T-cell (primary cell): ENCODE measurements around the gene PLXNA2. TPM values are rescaled to one million over a fixed set of nuclear protein-coding genes. Genes with fewer than 3 reads are reported as not detected.

ENCODE experiments used
- ATAC-seq, 4 experiments: fragments of 200-7000 bp in 3 of 4; fragments of 150-1000 bp in 1 of 4; cut with Tn5 transposase; replicated peaks in 1 of 4; 1 replicate in 3 of 4; 2 replicates in 1 of 4; pipeline ENCODE4 v1.10.0; 2021; ENCODE audit warnings: moderate library complexity in 3 of 4, mild to moderate bottlenecking in 2 of 4, moderate number of reproducible peaks in 1 of 4
- CTCF ChIA-PET, 2 donors: fragments of 300-600 bp; sonication (Branson Sonifier 250); formaldehyde crosslinking; loops; one replicate each; lab custom pipeline; 2022; ENCODE audit warnings: antibody characterized with exemption in 2 of 2; lab: Charles Lee
- POLR2A ChIA-PET, 2 donors: fragments of 300-600 bp; sonication (Branson Sonifier 250); formaldehyde crosslinking; loops; one replicate each; lab custom pipeline; 2022; ENCODE audit warnings: antibody characterized with exemption in 2 of 2; lab: Charles Lee
- DNase-seq, 35 experiments: peaks; one replicate each; pipeline versions ENCODE4 v3.0.0 to v3.0.0-alpha.2; 2013 to 2023
- H3K27ac ChIP-seq: one replicate; pipeline ENCODE4 v1.5.1; 2013; ENCODE audit warnings: low read length
- H3K27me3 ChIP-seq, 2 experiments: replicated peaks in 1 of 2; 1 replicate in 1 of 2; 2 replicates in 1 of 2; pipeline versions ENCODE4 v1.6.1 to v1.7.0; 2013; ENCODE audit warnings: low read length in 1 of 2, mixed read lengths in 1 of 2; ENCODE audit not compliant: control insufficient read depth in 2 of 2, insufficient read depth in 2 of 2; ENCODE audit errors: extremely low read depth in 1 of 2
- H3K36me3 ChIP-seq, 2 donors: 1 replicate in 1 of 2; 2 replicates in 1 of 2; pipeline versions ENCODE4 v1.6.1 to v1.7.0; 2013; ENCODE audit warnings: low read length in 1 of 2; ENCODE audit not compliant: control insufficient read depth in 2 of 2, insufficient read depth in 1 of 2; ENCODE audit errors: extremely low read depth in 1 of 2
- H3K4me1 ChIP-seq, 2 experiments: 1 replicate in 1 of 2; 2 replicates in 1 of 2; pipeline versions ENCODE4 v1.6.1 to v1.7.0; 2013; ENCODE audit warnings: low read length in 2 of 2, mixed read lengths in 1 of 2; ENCODE audit not compliant: insufficient read depth in 2 of 2, control insufficient read depth in 1 of 2; ENCODE audit errors: extremely low read depth in 1 of 2
- H3K4me3 ChIP-seq, 2 donors: 1 replicate in 1 of 2; 2 replicates in 1 of 2; pipeline versions ENCODE4 v1.5.1 to v1.7.0; 2013; ENCODE audit warnings: mild to moderate bottlenecking in 2 of 2, low read length in 1 of 2, moderate library complexity in 1 of 2; ENCODE audit not compliant: control insufficient read depth in 1 of 2; ENCODE audit errors: extremely low read depth in 1 of 2
- H3K9me3 ChIP-seq: 2 replicates; pipeline ENCODE4 v1.7.0; 2013
- H3K27ac Mint-ChIP-seq, 2 donors: one replicate each; pipeline ENCODE4 v1.8.0; 2020 to 2021; ENCODE audit warnings: mild to moderate bottlenecking in 2 of 2, mixed read lengths in 2 of 2
- H3K27me3 Mint-ChIP-seq, 2 donors: one replicate each; pipeline ENCODE4 v1.8.0; 2021 to 2022; ENCODE audit warnings: mixed read lengths in 2 of 2
- H3K36me3 Mint-ChIP-seq: one replicate; pipeline ENCODE4 v1.8.0; 2021; ENCODE audit warnings: mixed read lengths
- H3K4me1 Mint-ChIP-seq, 3 donors: one replicate each; pipeline ENCODE4 v1.8.0; 2020 to 2022; ENCODE audit warnings: mixed read lengths in 3 of 3, mild to moderate bottlenecking in 1 of 3
- H3K4me3 Mint-ChIP-seq, 3 donors: one replicate each; pipeline ENCODE4 v1.8.0; 2020 to 2022; ENCODE audit warnings: mild to moderate bottlenecking in 3 of 3, mixed read lengths in 3 of 3, moderate library complexity in 3 of 3
- H3K9me3 Mint-ChIP-seq, 3 donors: one replicate each; pipeline ENCODE4 v1.8.0; 2020 to 2022; ENCODE audit warnings: mixed read lengths in 3 of 3
- WGBS: methylation state at CpG from one replicate; pipeline ENCODE4 v1.1.5; 2013; ENCODE audit warnings: missing lambda C conversion rate; ENCODE audit not compliant: insufficient coverage; 5-methylcytosine and 5-hydroxymethylcytosine counted together
- total RNA-seq, 35 experiments: library from RNA in 6 of 35; stranded (reverse) in 6 of 35; fragments of 120-200 nt in 1 of 35; gene quantifications; one replicate each; pipeline versions ENCODE4 v1.2.1 to v1.2.4 and lab custom pipeline; 2013 to 2026

Gene PLXNA2
- total RNA-seq, 5 donors from 2014 or later (not counting 1 experiment from before 2014, with no cell fraction given) = 1.3 to 2.6 (median 2.2) TPM

DNA sequence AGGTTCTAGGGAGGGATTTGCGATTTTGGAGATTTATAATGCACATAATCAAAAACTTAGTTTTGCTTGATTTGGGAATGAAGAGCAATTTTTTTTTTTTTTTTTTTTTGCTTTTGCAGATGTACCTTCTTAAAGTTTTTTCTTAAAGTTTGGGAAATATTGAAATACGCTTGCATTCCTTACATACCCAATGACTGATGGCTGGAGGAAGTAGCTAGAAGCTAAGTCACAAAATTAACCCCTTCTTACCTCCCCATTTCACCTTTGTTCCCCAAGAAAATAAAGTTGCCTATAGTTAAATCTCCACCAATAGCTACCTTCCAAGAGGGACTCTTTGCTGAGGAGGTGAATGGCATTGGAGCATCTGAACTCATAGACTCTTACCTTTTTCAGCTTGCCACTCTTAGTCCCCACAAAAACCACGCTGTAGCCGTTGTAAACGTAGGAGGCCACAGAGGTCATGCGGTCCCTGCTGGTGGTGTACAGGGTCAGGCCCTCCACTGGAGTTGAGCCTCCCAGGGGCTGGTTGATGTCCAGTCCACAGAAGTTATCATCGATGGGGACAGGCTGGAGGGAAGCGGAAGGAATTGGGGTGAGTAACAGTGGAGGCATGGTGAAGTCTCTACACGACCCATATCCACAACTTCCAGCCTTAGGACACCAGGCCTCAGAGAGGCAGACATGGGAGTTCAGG lies 34.1 kb downstream of the PLXNA2 start:
- H3K4me3 Mint-ChIP-seq = no peak overlapping the region
- H3K27me3 ChIP-seq = peaks cover 0 to 10% of the 10 kb centered on the region in 2 experiments
- POLR2A ChIA-PET = no interaction called here
- ATAC-seq = no peak
- no peak overlapping the region for H3K27ac Mint-ChIP-seq
- H3K4me3 ChIP-seq = no peak overlapping the region
- H3K27me3 Mint-ChIP-seq = peaks cover 0 to 5% of the 10 kb centered on the region in 2 donors
- H3K27ac ChIP-seq = no peak overlapping the region
- no peaks in the 10 kb centered on the region for H3K9me3 Mint-ChIP-seq
- DNase-seq = no peak
- WGBS = no CpG with 5 or more reads among the region's 9 CpGs
- no peaks in the 10 kb centered on the region for H3K4me1 ChIP-seq
- no peaks in the 10 kb centered on the region for H3K36me3 ChIP-seq
- H3K4me1 Mint-ChIP-seq = no peaks in the 10 kb centered on the region
- H3K36me3 Mint-ChIP-seq = no peaks in the 10 kb centered on the region
- CTCF ChIA-PET = no interaction called here
- no peaks in the 10 kb centered on the region for H3K9me3 ChIP-seq

DNA sequence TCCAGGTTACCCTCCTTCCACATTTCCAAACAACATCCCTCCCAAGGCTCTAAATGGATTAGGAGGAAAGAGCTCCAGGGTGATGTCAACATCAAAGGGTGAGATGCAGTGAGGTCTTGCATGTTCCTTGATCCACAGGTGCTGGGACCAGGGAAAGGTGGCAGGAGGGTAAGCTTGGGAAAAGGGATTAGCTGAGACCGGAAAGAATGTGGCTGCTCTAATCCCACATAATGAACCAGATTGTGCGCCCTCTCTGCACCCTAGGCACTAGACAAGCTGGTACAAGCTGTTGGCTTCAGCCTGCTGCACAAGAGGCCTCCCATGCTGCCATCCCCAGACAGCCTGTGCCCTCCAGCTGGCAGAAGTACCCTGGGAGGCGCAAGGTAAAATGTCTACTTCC lies 34.9 kb downstream of the PLXNA2 start:
- H3K27me3 Mint-ChIP-seq = peaks cover 0 to 5% of the 10 kb centered on the region in 2 donors
- H3K36me3 ChIP-seq = no peaks in the 10 kb centered on the region
- ATAC-seq = no peak
- WGBS = 83% methylated on average over 1 of the region's 3 CpGs
- no peak overlapping the region for H3K4me3 ChIP-seq
- H3K4me1 ChIP-seq = no peaks in the 10 kb centered on the region
- H3K4me1 Mint-ChIP-seq = no peaks in the 10 kb centered on the region
- peaks cover 0 to 10% of the 10 kb centered on the region in 2 experiments for H3K27me3 ChIP-seq
- CTCF ChIA-PET = no interaction called here
- POLR2A ChIA-PET = no interaction called here
- no peaks in the 10 kb centered on the region for H3K9me3 ChIP-seq
- no peaks in the 10 kb centered on the region for H3K9me3 Mint-ChIP-seq
- no peak overlapping the region for H3K27ac Mint-ChIP-seq
- H3K27ac ChIP-seq = no peak overlapping the region
- no peak overlapping the region for H3K4me3 Mint-ChIP-seq
- no peaks in the 10 kb centered on the region for H3K36me3 Mint-ChIP-seq
- no peak for DNase-seq

DNA sequence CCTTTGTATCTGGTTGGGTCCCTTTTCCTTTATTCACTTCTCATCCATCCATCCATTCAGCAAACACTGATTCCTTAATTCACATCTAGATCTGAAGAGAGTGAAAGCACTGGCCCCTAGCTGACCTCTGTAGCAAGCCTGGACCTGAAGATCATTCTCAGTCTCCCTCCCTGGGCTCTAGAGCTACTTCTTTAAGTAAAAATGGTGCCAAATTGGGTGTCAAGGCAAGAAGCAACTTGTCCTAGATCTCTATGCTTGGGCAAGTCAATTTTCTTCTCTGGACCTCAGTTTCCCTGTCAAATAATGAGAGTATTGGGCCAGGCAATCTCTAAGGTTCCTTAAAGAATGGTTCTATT lies 36.1 kb downstream of the PLXNA2 start:
- Histone ChIP-seq H3K36me3 (no peaks in the 10 kb centered on the region), H3K9me3 (no peaks in the 10 kb centered on the region), H3K27ac (no peak overlapping the region), H3K4me1 (no peaks in the 10 kb centered on the region), H3K27me3 (peaks cover 0 to 8% of the 10 kb centered on the region in 2 experiments), H3K4me3 (no peak overlapping the region)
- ChIA-PET CTCF (no interaction called here), POLR2A (no interaction called here)
- no peaks in the 10 kb centered on the region for H3K4me1 Mint-ChIP-seq
- H3K27ac Mint-ChIP-seq = no peak overlapping the region
- peaks cover 0 to 5% of the 10 kb centered on the region in 2 donors for H3K27me3 Mint-ChIP-seq
- no peak overlapping the region for H3K4me3 Mint-ChIP-seq
- no peak for DNase-seq
- H3K36me3 Mint-ChIP-seq = no peaks in the 10 kb centered on the region
- no peaks in the 10 kb centered on the region for H3K9me3 Mint-ChIP-seq
- ATAC-seq = no peak

DNA sequence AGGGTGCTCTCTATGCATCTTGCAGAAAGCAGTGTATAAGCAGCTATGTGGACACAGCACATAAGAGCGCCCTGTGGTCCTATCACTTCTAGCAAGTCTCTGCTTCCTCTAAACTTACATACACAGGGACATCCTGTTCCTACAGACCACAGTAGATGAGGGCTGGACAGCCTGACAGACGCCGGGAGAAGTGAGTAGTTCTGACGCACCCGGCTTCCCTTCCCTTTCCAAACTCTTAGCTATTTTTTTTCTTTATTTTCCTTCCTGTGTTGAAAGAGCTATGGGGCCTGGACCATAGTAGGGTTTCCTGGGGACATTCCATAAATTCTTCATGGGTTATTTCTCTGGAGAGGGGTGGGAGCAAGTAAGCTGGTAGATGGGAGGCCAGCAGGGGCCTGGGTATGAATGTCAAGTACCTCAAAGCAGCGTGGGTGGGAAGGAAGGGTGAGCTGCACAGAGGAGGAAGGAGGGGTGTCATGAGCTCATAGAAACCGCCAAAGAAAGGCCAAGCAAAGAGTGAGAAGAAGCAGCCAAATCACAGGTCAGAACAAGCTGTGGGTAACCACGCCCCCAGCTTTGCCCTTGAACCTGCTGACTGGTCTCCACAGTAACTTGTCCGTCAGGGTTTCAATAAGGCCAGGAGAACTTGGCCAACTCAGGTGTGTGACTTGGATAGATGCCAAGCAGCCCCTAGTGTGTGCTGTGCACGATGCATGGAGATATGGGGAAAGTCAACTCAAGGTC lies 36.6 kb downstream of the PLXNA2 start:
- ATAC-seq = no peak
- Mint-ChIP-seq H3K4me1 (no peaks in the 10 kb centered on the region), H3K27ac (no peak overlapping the region), H3K27me3 (peaks cover 0 to 5% of the 10 kb centered on the region in 2 donors), H3K4me3 (no peak overlapping the region), H3K9me3 (no peaks in the 10 kb centered on the region), H3K36me3 (no peaks in the 10 kb centered on the region)
- ChIA-PET CTCF (no interaction called here), POLR2A (no interaction called here)
- no peak for DNase-seq
- WGBS = 67% methylated on average over 4 of the region's 10 CpGs
- Histone ChIP-seq H3K36me3 (no peaks in the 10 kb centered on the region), H3K4me3 (no peak overlapping the region), H3K4me1 (no peaks in the 10 kb centered on the region), H3K27ac (no peak overlapping the region), H3K27me3 (peaks cover 0 to 8% of the 10 kb centered on the region in 2 experiments), H3K9me3 (no peaks in the 10 kb centered on the region)

DNA sequence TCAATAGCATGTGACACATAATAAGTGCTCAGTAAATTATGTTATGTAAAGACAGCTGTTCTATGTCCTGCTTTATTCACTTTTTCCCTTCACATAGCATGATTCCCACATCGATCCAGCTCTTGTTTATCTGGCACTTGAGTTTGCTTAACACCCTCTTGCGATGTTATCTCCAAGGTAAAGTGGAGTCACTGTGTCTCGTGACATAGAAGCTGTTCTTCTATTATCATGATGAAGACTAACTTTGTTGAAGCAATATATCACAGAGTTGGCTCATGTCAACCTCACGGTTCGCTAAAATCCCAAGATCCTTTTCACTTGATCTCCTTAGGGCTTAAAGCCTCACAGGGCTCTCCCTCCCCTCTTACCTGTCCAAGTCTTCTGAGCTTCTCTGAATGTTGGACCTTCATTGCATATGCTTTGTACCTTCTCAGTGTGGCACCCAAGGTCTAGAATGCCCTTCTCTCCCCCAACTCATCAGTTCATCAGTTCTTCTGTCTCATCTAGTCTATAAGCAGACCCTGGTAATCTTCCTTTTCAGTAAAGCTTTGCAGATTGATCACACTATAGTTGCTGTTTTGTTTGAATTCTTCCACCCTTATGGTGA lies 38.0 kb downstream of the PLXNA2 start:
- peaks cover 0 to 4% of the 10 kb centered on the region in 2 donors for H3K27me3 Mint-ChIP-seq
- 100% methylated on average over 1 of the region's 5 CpGs for WGBS
- no peaks in the 10 kb centered on the region for H3K9me3 Mint-ChIP-seq
- H3K27ac Mint-ChIP-seq = no peak overlapping the region
- ChIA-PET CTCF (interaction anchor here in 1 of 2 donors (0.5 to 0.6 kb wide), 2 partner anchors 34 to 38 kb away, joined by 3 read pairs; partner anchors contain the start of gene PLXNA2), POLR2A (no interaction called here)
- no peaks in the 10 kb centered on the region for H3K36me3 Mint-ChIP-seq
- H3K4me1 ChIP-seq = no peaks in the 10 kb centered on the region
- no peak overlapping the region for H3K4me3 ChIP-seq
- H3K9me3 ChIP-seq = no peaks in the 10 kb centered on the region
- no peaks in the 10 kb centered on the region for H3K4me1 Mint-ChIP-seq
- no peak overlapping the region for H3K4me3 Mint-ChIP-seq
- no peaks in the 10 kb centered on the region for H3K36me3 ChIP-seq
- no peak overlapping the region for H3K27ac ChIP-seq
- no peak for DNase-seq
- no peak for ATAC-seq
- peaks cover 0 to 5% of the 10 kb centered on the region in 2 experiments for H3K27me3 ChIP-seq

DNA sequence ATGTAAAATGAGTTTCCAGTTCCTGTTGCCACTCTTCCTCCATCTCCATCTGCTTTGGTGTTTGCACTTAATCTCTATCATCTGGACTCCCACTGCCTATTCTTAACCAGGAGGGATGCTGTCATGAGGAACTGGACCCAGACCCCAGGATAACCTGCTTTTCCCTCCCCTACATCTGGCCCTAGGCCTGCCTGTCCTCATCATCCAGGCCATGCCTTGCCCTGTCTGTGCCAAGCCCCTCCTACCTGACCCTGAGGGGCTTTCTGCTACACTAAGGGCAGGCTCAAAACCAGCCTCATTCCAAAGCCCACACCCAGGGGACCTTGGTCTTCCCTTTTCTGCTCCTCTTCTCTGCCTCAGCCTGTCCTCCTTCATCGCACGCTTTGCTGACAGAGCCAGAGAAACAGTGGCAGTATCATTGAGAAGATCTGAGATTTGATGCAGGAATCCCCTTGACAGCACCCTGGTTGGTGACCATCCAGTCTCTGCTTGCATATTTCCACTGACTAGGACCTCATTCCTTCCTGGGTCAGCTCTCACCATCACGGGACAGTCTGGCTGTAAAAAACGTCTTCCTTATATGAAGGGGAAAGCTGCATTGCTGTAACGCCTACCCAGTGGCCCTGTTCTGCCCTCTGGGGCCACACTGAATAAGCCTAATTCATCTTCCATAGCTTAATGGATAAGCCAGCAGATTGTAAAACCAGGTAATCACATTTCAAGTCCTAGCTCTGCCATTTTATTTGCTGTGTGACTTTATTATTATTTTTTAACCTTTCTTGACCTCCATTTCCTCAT lies 38.8 kb downstream of the PLXNA2 start:
- CTCF ChIA-PET = interaction anchor here in 1 of 2 donors (0.6 kb wide), 1 partner anchor 34 kb away, joined by 3 read pairs; no protein-coding TSS in a partner anchor
- H3K36me3 Mint-ChIP-seq = no peaks in the 10 kb centered on the region
- peaks cover 0 to 2% of the 10 kb centered on the region in 2 donors for H3K27me3 Mint-ChIP-seq
- no peak overlapping the region for H3K27ac ChIP-seq
- peaks cover 0 to 5% of the 10 kb centered on the region in 2 experiments for H3K27me3 ChIP-seq
- H3K9me3 ChIP-seq = no peaks in the 10 kb centered on the region
- DNase-seq (no peak), ATAC-seq (no peak)
- H3K4me1 ChIP-seq = no peaks in the 10 kb centered on the region
- POLR2A ChIA-PET = no interaction called here
- WGBS = 83% methylated on average over 2 of the region's 5 CpGs
- H3K4me3 Mint-ChIP-seq = no peak overlapping the region
- H3K27ac Mint-ChIP-seq = no peak overlapping the region
- H3K4me1 Mint-ChIP-seq = no peaks in the 10 kb centered on the region
- H3K9me3 Mint-ChIP-seq = no peaks in the 10 kb centered on the region
- no peak overlapping the region for H3K4me3 ChIP-seq
- no peaks in the 10 kb centered on the region for H3K36me3 ChIP-seq
